ENCODE measurements around the gene CD9.
A peak's percentile ranks its signal among the peaks of the same experiment; 100 is the strongest.

The CD9 gene

DNA sequence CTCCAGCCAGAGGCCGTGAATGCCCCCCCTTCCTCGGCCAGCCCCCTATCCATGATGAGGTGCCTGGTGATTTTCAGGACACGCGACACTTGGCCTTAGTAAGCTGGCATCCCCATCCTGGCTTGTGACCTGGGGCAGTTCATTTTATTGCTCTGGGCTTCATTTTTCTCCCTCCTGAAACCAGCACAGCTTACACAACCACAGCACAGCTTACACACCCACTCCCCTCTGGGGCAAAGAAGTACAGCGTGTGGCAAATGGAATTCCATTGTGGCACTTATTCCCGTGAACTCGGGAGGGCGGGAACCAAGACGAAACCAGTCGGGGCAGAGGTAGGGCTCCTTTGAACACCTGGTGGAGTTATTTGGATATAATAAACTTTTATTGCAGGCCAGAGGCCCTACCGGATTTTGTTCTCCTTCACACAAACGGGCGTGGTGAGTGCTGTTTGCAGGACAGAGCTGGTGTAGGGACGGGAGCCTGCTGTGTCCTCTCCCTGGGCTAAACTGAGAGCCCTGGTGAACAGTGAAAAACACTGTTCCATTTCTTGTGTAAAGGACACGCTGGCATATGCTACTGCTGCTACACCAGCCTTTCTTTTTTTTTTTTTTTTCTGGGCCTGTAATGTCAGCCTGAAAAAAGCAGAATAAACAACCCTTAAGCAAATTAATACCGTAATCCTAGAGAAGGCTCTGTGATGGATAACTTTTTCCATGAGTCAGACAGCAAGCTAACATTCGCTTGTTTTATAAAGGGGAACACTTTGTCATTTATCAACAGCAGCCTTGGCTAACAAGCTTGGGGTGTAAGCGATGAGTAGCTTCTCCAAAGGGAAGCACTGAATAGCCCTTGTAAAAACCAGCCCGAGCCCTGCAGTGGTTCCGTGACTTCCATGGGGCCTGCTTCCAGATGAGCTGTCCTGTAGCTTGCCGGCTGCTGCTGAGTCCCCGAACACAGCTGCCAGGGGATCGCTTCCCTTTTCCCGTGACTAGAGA is 29.3 kb downstream of the CD9 start:
- H3K27ac Mint-ChIP-seq = peak overlapping the region; percentile 94
- peaks cover 78% of the 10 kb centered on the region for H3K4me1 Mint-ChIP-seq

DNA sequence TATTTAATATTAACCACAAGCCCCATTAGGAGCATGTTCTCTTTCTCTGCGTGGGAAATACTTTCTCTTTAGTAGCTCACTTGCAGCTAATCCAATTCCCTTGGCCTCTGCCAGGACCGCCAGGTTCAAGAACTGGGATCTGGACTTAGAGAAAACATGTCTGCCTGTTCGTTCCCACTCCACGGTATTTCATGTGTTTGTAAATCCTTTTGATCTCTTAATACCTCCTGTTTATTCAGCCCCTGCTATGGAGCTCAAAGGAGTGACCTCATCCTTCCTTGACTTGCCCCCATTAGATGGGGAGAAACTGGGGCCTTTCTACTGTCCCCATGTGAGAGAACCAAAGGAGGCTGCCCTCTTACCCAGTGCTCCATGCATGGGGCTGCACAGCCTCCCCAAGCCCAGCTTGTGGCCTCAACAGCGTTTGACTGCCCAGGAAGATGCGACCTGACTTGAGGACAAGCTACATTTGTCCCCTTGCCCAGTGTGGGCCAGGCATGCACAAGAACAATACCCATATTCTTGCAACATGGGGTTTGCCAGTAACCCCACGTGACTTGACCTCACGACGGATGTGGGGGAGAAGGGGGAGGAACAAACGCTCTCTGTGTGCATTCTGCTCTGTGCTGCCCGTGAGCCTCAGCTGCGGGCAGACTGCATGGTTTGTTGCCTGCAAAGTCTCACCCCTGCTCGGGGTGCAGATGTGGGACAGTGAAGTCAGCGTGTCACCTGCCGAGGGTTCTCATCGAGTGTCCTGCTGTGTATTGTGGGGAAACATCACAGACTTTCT is 30.3 kb downstream of the CD9 start:
- Mint-ChIP-seq H3K9me3 (no peaks in the 10 kb centered on the region), H3K4me3 (peak overlapping the region; percentile 32), H3K27me3 (ENCODE audit: low read depth, poor library complexity) (peaks cover 11% of the 10 kb centered on the region), H3K27ac (peak overlapping the region; percentile 94), H3K36me3 (ENCODE audit: low read depth) (no peaks in the 10 kb centered on the region), H3K4me1 (peaks cover 81% of the 10 kb centered on the region)
- TF ChIP-seq, protein P1, sequence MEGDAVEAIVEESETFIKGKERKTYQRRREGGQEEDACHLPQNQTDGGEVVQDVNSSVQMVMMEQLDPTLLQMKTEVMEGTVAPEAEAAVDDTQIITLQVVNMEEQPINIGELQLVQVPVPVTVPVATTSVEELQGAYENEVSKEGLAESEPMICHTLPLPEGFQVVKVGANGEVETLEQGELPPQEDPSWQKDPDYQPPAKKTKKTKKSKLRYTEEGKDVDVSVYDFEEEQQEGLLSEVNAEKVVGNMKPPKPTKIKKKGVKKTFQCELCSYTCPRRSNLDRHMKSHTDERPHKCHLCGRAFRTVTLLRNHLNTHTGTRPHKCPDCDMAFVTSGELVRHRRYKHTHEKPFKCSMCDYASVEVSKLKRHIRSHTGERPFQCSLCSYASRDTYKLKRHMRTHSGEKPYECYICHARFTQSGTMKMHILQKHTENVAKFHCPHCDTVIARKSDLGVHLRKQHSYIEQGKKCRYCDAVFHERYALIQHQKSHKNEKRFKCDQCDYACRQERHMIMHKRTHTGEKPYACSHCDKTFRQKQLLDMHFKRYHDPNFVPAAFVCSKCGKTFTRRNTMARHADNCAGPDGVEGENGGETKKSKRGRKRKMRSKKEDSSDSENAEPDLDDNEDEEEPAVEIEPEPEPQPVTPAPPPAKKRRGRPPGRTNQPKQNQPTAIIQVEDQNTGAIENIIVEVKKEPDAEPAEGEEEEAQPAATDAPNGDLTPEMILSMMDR (IDR thresholded peaks at IDR 0.05) = no peak
- DNase-seq = no peak

More for the DNA sequence above, 29.3 kb downstream of the CD9 start:
- TF ChIP-seq, protein P1 (IDR thresholded peaks at IDR 0.05) = no peak
- Mint-ChIP-seq H3K9me3 (no peaks in the 10 kb centered on the region), H3K36me3 (ENCODE audit: low read depth) (no peaks in the 10 kb centered on the region), H3K4me3 (no peak overlapping the region), H3K27me3 (ENCODE audit: low read depth, poor library complexity) (peaks cover 8% of the 10 kb centered on the region)
- DNase-seq = peak; percentile 34

DNA sequence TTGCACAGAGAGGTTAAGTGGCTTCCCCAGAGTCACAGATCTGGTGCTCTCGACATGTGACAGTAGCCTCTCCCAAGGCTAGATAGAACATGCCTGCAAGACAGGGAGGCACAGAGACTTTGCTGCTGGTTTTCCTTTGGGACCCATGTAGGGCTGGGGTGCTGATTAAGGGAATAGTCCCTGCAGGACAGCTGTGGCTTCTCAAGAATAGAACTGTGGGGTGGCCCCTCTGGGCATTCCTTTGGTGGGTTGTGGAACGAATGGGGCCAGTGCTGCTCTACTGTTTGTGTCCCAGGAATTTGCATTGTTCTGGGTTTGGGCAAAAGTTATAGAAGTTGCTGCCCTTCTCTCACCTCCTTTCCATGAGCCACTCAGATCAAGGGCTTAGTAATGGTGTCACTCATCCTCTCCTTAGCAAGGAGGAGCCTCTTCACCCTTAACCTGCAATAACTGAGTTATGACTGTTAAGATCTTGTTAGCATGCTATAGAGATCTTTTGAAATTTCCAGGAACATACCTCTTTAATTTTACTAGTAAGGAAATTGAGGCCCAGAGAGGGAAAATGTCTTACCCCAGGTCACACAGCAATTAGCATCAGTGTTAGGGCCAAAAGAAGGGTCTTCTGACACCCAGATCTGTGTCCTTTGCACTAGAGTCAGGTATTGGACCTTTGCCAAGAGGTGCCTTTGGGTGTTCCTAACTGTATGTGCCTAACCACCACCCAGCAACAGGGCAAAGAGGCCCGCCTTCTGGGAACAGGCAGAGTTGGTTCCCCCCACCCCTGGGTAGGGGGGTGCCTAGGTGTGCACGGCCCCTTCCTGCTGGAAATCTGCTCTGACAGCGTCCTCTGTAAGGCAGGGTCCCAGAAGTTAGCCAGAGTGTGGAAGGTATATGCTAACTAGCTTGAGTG is 31.4 kb downstream of the CD9 start:
- Mint-ChIP-seq H3K36me3 (ENCODE audit: low read depth) (no peaks in the 10 kb centered on the region), H3K4me3 (no peak overlapping the region), H3K27ac (no peak overlapping the region), H3K4me1 (peaks cover 81% of the 10 kb centered on the region), H3K9me3 (no peaks in the 10 kb centered on the region), H3K27me3 (ENCODE audit: low read depth, poor library complexity) (peaks cover 14% of the 10 kb centered on the region)
- TF ChIP-seq, protein P1 (IDR thresholded peaks at IDR 0.05) = no peak
- no peak for DNase-seq

DNA sequence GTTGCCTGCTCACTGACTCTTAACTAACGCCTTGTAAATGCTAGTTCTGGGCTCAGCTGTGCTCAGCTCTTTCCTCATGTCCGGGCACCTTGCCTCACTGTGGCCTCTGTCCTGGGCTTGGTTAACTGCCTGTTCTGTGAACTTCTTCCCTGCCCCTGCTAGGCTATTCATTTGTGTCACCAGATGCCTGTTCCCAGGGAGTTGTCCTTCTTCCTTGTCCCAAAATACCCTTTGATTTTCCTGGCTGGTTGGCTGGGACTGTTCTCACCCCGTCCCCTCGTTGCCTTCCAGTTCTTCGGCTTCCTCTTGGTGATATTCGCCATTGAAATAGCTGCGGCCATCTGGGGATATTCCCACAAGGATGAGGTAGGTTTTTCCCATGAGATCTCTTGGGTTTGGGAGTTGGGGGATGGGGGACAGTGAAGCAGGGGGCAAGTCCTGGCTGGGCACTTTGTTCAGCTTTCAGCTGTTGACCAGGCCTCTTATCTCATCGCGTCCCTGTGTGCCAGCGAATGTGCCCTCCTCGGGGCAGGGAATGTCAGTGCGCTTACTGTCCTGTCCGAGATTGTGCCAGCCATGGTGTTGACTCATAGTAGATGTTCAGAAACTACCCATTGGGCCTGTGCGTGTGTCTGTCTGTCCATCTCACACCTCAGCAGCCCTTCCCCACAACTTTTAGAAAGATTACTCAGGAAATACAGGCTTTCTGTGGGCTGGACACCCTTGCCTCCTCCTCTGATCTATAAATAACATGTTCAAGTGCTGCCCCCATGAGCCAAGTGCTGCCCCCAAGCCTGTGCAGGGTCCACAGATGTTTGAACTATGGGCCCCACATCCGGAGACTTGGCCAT is 33.1 kb downstream of the CD9 start:
- no peak overlapping the region for H3K4me3 Mint-ChIP-seq
- H3K9me3 Mint-ChIP-seq = no peaks in the 10 kb centered on the region
- TF ChIP-seq, protein P1 (IDR thresholded peaks at IDR 0.05) = no peak
- no peak for DNase-seq
- peak overlapping the region; percentile 21 for H3K27ac Mint-ChIP-seq
- peaks cover 9% of the 10 kb centered on the region for H3K27me3 Mint-ChIP-seq (ENCODE audit: low read depth, poor library complexity)
- H3K36me3 Mint-ChIP-seq (ENCODE audit: low read depth) = no peaks in the 10 kb centered on the region
- H3K4me1 Mint-ChIP-seq = peaks cover 82% of the 10 kb centered on the region

DNA sequence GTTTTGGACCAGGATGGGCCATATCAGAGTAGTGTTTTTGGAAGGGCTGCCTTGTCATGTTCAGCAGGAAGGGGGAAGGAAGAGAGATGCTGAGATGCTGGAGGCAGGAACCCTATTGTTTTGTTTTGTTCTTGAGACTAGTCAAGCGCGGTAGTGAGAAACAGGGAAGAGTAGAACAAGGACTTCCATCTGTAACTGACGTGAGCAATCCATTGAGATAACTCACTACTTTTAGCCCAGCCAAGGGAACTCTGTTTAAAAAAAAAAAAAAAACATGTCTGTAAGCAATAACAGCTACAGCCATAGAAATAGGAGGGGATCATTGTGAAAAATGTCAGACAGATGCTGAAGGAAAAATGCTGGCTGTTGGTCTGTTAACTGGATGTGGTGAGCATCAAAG is 34.0 kb downstream of the CD9 start:
- DNase-seq = no peak
- Mint-ChIP-seq H3K27me3 (ENCODE audit: low read depth, poor library complexity) (peaks cover 9% of the 10 kb centered on the region), H3K27ac (no peak overlapping the region), H3K36me3 (ENCODE audit: low read depth) (no peaks in the 10 kb centered on the region), H3K9me3 (no peaks in the 10 kb centered on the region), H3K4me3 (peak overlapping the region; percentile 27), H3K4me1 (peaks cover 75% of the 10 kb centered on the region)
- TF ChIP-seq, protein P1 (IDR thresholded peaks at IDR 0.05) = no peak

Data from nephron progenitor cell (in vitro differentiated cells).